Stimulated activated CD4-positive, alpha-beta T cell treated with anti-CD3 and anti-CD28 coated beads, Interleukin-12 subunit alpha, Interleukin-12 subunit beta, amount 100 ng/mL, for 48 hours (primary cell): ENCODE measurements around the gene KIT.

ENCODE experiments used
- DNase-seq, 3 donors: peaks; one replicate each; pipeline ENCODE4 v3.0.0-alpha.2; 2020; ENCODE audit warnings: low read depth in 2 of 3, low spot score in 1 of 3

Gene KIT

DNA sequence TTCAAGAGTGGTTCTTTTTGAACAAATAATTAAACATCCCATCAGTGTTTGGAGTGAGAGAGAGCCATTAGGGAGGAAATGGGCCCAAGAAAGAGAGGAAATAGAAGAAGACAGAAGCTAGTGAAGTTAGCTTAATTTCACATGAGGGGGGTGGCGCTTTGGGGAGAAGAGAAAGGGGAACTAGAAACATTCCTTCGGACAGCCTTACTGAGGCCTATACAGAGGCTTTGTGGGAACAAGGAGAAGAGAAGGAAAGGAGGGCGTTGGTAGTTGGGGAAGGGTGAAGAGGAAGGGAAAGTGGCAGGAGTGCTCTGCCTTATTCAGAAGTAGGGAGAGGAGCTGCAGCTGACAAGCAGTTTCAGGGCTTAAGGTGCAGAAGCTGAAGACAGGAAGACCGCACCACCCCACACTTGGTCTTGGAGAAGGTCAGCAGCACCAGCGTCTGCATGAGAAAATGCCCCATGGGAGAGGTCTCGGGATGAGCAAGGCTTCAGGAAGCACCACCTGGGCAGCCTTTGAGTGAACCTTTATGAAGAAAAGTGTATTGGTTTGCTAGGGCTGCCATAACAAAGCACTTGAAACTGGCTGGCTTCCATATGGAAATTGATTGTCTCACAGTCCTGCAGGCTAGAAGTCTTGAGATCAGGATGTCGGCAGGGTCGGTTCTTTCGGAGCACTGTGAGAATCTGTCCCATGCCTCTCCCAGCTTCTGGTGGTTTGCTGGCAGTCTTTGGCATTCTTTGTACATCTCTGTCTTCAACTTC lies 85.1 kb downstream of the KIT start:
- DNase-seq, result no peak

DNA sequence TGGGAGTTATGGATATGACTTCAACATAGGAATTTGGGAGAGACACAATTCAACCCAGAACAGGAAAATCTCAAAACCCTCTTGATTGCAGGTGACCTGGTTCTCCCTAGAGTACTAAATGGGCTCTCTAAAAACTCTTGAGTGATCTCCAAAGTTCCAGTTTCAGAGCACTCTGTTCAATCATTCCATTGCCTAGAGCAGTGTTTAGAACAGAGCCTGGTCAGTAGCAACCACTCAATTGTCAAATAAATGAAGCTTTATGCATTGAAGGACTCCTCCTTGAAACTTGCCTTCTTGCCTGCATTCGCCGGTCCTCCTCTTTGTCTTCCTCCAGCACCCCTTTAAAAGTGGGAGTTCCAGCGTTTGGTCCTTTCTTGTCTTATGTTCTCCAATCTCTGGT lies 85.8 kb downstream of the KIT start:
- no peak for DNase-seq

DNA sequence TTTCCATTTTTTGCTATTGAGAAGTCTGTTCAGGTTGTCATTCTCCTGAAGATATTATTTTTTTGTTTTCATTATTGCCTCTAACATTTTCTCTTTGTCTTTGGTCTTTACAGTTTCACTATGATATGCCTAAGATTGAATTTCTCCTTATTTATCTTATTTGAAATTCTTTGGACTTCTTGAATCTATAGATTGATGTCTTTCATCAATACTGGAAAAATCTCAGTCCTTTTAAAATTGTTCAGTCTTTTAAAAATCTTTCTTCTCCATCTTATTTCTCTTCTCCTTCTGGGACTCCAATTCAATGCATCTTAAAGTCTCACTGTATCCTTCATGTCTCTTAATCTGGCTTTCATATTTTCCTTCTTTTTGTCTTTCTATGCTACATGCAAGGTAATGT lies 86.7 kb downstream of the KIT start:
- DNase-seq, result no peak

DNA sequence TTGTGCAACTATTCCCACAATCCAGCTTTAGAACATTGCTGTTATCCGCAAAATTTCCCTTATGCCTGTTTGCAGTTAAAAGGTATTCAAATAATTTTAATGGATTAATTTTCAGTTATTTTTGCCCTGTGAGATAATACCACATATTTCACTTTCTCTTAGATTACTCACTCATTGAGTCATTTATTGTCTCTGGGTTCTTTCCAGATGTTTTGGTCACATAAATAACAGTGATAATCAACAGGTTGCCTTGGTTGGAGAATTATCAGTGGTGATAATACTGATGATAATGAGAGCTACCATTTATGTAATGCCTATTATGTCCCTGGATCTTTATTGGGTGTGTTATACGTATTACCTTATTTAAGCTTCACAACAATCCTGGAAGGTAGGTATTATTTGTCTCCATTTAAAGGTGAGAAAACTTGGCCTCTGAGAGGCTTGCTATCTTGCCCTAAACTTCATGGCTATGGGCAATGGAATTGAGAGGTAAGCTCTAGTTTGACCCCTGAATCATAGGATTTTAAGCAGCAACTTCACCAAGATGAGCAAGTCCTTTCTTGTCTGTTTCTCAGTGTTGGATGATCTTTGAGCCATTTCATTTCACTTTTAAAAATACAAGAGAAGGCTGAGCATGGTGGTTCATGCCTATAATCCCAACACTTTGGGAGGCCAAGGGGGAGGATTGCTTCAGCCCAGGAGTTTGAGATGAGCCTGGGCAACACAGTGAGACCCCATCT lies 87.4 kb downstream of the KIT start:
- DNase-seq, result no peak

DNA sequence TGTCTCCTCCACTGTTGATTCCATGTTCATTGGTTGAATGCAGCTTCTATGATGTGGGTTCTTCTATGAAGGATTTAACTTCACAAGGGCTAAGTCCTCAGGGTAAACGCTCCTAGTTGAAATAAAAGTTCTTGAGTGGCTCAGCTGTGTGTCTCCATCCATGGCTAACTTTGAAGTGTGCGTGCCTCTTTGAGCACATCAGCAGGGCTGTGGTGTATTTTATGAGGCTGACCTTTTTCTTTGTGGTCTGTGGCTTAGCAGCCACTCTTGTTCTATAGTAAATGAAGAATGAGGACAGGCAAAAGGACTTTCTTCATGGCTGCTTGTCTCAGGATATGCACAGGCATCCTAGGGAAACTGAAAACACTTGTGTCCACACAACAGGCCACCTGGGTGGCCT lies 88.5 kb downstream of the KIT start:
- no peak for DNase-seq

DNA sequence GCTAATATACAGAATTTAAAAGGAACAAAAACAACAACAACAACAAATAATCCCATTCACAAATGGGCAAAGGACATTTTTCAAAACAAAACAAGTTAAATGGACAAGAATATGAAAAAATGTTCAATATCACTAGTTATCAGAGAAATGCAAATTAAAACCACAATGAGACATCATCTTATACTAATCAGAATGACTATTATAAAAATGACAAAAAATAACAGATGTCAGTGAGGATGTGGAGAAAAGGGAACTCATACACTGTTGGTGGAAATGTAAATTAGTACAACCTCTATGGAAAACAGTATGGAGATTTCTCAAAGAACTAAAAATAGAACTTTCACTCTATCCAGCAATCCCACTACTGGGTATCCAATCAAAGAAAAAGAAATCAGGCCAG lies 92.6 kb downstream of the KIT start:
- no peak for DNase-seq

DNA sequence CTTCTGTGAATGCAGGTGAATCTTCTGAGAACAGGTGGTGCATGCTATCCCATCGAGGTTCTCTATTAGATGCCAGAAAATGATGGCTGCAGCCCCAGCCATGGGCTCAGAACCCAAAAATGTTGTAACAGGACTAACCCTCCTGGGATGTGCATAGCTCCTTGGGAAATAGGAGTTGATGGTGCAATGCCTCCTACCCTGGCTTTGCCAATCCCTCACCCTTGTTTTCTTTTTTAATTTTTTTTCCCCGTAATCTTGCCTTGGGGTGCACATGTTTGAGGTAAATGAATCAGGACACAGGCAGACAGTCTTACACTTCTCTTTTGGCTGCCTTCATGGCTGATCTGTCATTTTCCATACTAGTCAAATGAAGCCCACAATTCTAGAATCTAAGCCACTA lies 96.6 kb downstream of the KIT start:
- no peak for DNase-seq

DNA sequence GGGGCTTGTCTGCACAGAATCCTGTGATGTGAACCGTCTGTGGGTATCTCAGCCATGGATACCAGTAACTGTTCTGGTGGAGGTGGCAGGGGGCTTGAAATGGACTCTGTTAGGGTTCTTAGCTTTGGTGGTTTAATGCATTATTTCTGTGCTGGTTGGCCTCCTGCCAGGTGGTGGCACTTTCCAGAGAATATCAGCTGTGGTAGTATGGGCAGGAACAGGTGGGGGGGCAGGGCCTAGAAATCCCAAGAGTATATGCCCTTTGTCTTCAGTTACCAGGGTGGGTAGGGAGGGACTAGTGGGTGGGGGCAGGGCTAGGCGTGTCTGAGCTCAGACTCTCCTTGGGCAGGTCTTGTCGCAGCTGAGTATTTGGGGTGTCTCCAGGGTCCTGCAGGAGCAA lies 106.7 kb downstream of the KIT start:
- no peak for DNase-seq

DNA sequence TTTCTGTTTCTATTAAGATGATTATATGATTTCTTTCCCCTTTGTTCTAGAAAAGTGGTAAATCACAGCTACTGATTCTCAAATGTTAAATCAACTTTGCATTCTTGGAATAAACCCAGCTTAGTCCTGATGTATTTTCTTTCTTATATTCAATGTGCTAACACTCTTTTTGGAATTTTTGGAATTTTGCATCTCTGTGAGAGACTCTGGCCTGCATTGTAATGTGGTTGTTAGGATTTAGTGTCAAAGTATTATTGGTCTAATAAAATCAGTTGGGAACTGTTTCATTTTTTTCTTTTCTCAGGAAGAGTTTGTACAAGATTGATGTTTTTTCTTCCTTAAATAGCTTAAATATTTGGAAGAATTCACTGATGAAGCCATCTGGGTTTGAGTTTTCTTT lies 109.6 kb downstream of the KIT start:
- no peak for DNase-seq

DNA sequence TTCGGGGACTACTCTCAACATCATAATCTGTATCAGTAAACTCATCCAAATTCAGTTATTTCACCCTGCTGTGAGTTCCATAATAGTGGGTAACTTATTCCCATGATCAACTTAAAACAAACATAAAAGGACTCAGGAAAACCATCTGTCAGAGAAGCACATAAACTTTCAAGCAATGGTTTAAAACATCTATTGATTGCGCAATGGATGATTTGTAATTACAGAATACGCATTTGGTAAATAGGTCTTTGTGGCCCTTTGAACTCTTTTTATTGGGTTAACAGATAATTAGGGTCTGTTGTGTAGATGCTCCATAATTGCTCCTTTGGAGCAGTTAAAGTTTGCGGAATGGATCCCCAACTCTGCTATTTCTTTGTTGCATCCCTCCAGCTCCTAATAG lies 115.3 kb downstream of the KIT start:
- DNase-seq, result no peak

DNA sequence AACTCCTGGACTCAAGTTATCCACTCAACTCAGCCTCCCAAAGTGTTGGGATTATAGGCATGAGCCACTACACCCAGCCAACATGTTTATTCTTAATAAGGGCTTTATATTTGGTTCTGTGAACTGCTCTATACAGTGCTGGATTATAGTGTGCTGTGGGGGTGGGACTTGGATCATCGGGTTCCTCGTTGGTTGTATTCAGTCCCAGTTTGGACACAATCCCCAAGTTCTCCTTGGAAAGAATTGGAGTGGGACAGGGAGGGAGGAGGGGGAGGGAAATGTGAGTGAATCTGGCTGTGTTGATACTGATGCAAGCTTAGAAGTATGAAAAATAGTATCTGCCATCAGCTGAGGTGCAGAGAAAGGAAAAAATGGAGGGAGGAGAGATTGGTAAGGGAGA lies 121.3 kb downstream of the KIT start:
- no peak for DNase-seq

DNA sequence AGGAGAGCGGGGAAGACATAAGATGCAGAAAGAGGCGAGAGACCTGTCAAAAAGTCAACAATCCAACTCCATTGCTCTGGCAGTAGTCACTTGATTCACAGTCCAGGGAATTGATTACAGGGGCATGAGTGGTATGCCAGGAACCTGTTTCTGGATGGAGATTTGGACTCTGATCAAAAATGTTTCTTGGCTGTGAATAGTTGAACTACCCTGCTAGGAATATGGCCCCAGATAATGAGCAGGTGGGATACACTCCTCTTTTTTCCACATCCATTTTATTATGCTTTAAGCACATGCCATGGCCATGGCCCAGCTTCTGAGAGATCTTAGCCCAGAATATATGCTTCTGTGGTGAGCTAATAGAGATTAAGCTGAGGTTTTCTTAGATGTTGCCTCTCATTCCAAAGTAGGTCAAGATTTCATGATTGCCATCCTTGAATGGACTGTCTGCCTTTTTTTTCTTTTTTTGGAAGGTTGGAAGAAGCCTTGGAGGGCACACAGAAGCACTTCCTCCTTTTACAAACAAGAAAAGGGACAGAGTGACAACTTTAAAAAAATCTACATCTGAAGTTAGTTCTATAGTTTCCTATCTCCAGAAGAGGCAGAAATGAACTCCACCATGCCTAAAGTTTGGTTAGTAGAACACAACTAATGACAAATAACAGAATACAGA lies 121.9 kb downstream of the KIT start:
- no peak for DNase-seq

DNA sequence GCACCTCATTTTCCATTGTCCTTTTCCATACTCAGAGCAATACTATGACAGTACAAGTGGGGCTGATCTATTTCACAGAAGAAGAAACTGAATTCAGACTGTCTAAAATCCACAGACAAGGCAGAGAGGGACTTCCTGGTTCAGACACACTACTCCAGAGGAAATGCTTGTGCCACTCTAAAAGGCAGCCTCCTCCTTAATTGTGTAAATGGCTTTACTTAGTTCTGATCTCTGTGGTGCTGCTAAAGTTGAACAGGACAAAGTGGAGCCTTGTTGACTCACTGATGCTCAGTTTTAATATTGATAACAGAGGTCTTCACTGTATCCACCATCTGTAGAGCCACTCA lies 122.4 kb downstream of the KIT start:
- DNase-seq, result no peak

DNA sequence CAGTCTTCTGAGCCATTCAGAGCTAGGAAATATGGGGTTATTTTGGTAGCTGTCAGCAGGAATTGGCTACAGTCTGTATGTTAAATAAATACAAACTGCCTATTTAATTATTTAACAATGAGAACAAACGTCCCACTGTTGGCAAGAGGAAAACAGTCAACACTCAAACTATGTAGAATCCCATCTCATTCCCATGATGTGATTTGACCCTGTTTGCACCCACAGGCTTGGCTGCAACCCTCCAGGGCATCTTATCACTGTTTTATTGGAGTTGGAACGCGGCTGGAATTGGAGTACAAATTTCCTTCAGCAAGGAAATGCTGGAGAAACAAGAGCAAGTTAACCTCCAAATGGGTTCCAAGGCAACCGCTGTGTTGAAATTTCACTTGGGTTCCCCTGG lies 124.0 kb downstream of the KIT start:
- no peak for DNase-seq

DNA sequence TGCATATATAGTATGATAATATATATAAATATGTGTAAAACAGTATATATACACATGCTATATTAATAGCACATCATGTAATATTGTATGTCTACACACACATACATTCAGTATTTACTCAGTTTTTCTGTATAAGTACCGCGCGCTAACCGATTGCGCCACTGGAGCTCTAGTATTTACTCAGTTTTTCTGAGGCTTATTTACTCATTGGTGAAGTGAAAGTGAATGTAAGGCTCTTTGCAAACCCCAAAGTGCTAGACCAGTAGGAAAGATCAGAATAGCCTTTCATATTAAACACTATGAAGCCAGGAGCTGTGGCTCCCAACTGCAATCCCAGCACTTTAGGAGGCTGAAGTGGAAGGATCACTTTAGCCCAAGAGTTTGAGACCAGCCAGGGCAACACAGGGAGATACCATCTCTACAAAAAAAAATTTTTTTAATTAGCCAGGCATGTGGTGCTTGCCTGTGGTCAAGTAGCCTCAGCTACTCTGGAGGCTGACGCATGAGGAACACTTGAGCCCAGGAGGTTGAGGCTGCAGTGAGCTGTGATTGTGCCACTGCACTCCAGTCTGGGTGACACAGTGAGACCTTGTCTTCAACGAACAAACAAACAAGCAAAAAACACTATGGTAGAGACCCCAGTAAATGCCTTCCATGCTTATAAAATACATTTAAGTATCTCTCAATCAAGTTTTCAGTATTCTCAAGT lies 125.8 kb downstream of the KIT start:
- DNase-seq, result no peak

DNA sequence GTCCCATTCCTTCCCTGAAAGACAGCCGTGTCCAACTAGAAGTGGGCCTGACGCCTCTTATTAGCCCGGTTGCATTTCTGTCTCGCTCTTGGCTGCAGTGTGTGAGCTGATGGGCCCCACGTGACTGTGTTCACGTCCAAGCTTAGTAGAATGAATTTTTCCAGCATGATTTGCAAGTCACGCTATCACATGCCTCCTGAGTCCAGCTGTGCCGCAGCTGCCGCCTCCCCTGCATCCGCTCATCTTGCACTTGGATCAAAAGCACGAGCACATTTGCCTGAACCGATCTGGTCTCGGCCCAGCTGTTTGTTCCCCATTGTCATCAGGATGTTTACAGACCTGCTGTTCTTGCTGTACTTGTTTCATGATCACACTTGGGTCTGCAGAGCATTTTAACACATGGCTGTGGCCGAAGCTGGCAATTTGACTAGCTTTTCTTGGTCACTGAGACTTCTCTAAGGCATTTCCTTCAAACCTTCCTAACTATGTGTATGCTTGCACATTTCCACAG lies 126.5 kb downstream of the KIT start:
- DNase-seq, result no peak
